Aorta (tissue), 5 donors: ENCODE data around the gene ERG28. TPM values are rescaled to one million over a fixed set of nuclear protein-coding genes. Genes with fewer than 3 reads are reported as not detected.

Experiments used
- ATAC-seq: fragments of 200-7000 bp; cut with Tn5 transposase; one replicate; pipeline ENCODE4 v1.9.1; 2022; ENCODE audit warnings: moderate library complexity; ENCODE audit not compliant: low FRiP score
- DNase-seq, 2 donors: peaks; one replicate each; pipeline ENCODE4 v3.0.0-alpha.2; 2020
- H3K27ac ChIP-seq, 2 donors: one replicate each; pipeline ENCODE4 v1.5.1; 2013; ENCODE audit warnings: low read length in 2 of 2, mild to moderate bottlenecking in 2 of 2, moderate library complexity in 2 of 2, control low read depth in 1 of 2, inconsistent platforms in 1 of 2, low read depth in 1 of 2
- H3K27me3 ChIP-seq, 2 donors: one replicate each; pipeline ENCODE4 v1.6.1; 2013; ENCODE audit warnings: control low read depth in 1 of 2, low read length in 1 of 2, mild to moderate bottlenecking in 1 of 2, moderate library complexity in 1 of 2; ENCODE audit not compliant: insufficient read depth in 2 of 2, control insufficient read depth in 1 of 2
- H3K36me3 ChIP-seq, 2 donors: one replicate each; pipeline ENCODE4 v1.6.1; 2013; ENCODE audit warnings: control low read depth in 1 of 2, low read length in 1 of 2, mild to moderate bottlenecking in 1 of 2; ENCODE audit not compliant: insufficient read depth in 2 of 2, control insufficient read depth in 1 of 2
- H3K4me1 ChIP-seq, 2 donors: one replicate each; pipeline ENCODE4 v1.6.1; 2013; ENCODE audit warnings: low read length in 2 of 2, control low read depth in 1 of 2, mild to moderate bottlenecking in 1 of 2, moderate library complexity in 1 of 2; ENCODE audit not compliant: insufficient read depth in 2 of 2, control insufficient read depth in 1 of 2
- H3K4me3 ChIP-seq, 2 donors: one replicate each; pipeline ENCODE4 v1.5.1; 2013; ENCODE audit warnings: low read length in 2 of 2, control low read depth in 1 of 2, mild to moderate bottlenecking in 1 of 2
- H3K9me3 ChIP-seq: one replicate; pipeline ENCODE4 v1.6.1; 2013; ENCODE audit warnings: mild to moderate bottlenecking, low read length; ENCODE audit not compliant: control insufficient read depth
- WGBS, 2 donors: extraction: QIAGEN DNeasy Blood & Tissue Kit; methylation state at CpG; one replicate each; pipeline ENCODE4 v1.1.7; 2013; 5-methylcytosine and 5-hydroxymethylcytosine counted together
- intact Hi-C, 2 donors: fragments of 100-400 bp; cut with DNase I; formaldehyde crosslinking; loops; one replicate each; pipeline versions ENCODE4 v1.14.2 to v1.15.0; 2022
- polyA plus RNA-seq, 2 donors: library from polyadenylated mRNA; stranded (reverse); fragments of 200-250 nt; gene quantifications; one replicate each; pipeline ENCODE4 v1.2.3, GENCODE V29; 2013
- total RNA-seq, 2 donors: library from RNA; stranded (reverse); fragmentation: NEBNext Ultra II Directional; extraction: Animal tissue kit (Norgen Biotek cat#: 25700); gene quantifications; one replicate each; pipeline ENCODE4 v1.2.1, GENCODE V29; 2021
- donor health status: healthy with polysubstance abuse.
- donor health status: Bipolar disorder and iron deficiency.
- donor health status: DM: no; HTN: no; CAD: no.
- donor health status: DM: no; HTN: no; CAD: no.
- donor health status: DM: yes; HTN: yes; CAD: no.

Gene ERG28
- total and polyA plus RNA-seq, 4 donors: 10.4 to 11.9 (median 11.2) TPM

DNA sequence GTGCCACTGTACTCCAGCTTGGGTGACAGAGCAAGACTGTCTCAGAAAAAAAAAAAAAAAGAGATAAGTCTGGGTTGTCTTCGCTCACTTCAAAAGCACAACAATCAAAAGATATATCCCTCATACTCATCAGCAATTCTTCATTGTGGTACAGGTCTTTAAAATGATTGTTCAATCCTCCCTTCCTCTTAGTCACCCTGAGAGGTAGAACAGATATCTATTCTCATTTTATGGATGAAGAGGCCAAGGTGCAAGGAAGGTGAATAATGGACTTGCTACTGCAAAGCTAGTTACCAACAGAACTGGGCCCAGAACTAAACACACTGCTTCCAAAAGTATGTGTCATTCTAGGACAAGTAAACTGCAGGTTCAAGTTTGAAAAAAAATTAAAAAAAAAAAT is 7.1 kb downstream of the ERG28 start:
- no peaks in the 10 kb centered on the region for H3K4me1 ChIP-seq
- peaks cover 9 to 11% of the 10 kb centered on the region in 2 donors for H3K36me3 ChIP-seq
- H3K27me3 ChIP-seq: no peaks in the 10 kb centered on the region
- no peak overlapping the region for H3K27ac ChIP-seq
- ATAC-seq (no peak), DNase-seq (no peak)
- WGBS, 2 donors: 98 to 100% methylated on average over 1 of the region's 1 CpG
- intact Hi-C loops: loop anchor here in 1 of 2 donors (2.0 kb wide), 1 partner anchor 75 kb away; the partner anchor contains the start of gene FLVCR2
- no peaks in the 10 kb centered on the region for H3K9me3 ChIP-seq
- no peak overlapping the region for H3K4me3 ChIP-seq

GRCh38 chr14:75650253-75651058 is 10.2 kb downstream of the ERG28 start:
- H3K27ac ChIP-seq: no peak overlapping the region
- WGBS, 2 donors: 87 to 92% methylated on average over 5 of the region's 5 CpGs
- no peak overlapping the region for H3K4me3 ChIP-seq
- intact Hi-C loops: no loop called here
- DNase-seq (no peak), ATAC-seq (no peak)
- no peaks in the 10 kb centered on the region for H3K9me3 ChIP-seq
- no peaks in the 10 kb centered on the region for H3K4me1 ChIP-seq
- no peaks in the 10 kb centered on the region for H3K27me3 ChIP-seq
- peaks cover 4 to 8% of the 10 kb centered on the region in 2 donors for H3K36me3 ChIP-seq

DNA sequence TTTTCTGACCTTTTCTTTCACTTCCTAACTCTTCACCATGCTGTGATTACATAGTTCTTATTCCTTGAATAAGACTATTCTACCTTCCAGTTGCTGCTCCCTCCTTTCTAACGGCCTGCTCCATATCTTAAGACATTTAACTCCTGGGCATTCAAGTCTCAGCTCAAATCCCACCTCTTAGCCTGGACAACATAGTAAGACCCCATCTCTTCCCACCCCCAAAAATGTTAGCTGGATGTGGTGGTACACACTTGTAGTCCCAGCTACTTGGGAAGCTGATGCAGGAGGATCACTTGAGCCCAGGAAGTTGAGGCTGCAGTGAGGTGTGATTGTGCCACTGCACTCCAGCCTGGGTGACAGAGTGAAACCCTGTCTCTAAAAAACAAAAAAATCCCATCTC is 10.9 kb downstream of the ERG28 start:
- DNase-seq (no peak), ATAC-seq (no peak)
- Histone ChIP-seq H3K4me1 (no peaks in the 10 kb centered on the region), H3K27ac (no peak overlapping the region), H3K4me3 (no peak overlapping the region), H3K27me3 (no peaks in the 10 kb centered on the region), H3K36me3 (peaks cover 4 to 8% of the 10 kb centered on the region in 2 donors), H3K9me3 (no peaks in the 10 kb centered on the region)
- 93 to 97% methylated on average over 1 of the region's 1 CpG for WGBS, 2 donors
- intact Hi-C loops: no loop called here

- DNase-seq (no peak), ATAC-seq (no peak)
- Histone ChIP-seq H3K36me3 (peaks cover 4 to 8% of the 10 kb centered on the region in 2 donors), H3K4me1 (no peaks in the 10 kb centered on the region), H3K4me3 (no peak overlapping the region), H3K9me3 (no peaks in the 10 kb centered on the region), H3K27ac (no peak overlapping the region), H3K27me3 (no peaks in the 10 kb centered on the region)
- WGBS, 2 donors: 96 to 100% methylated on average over 1 of the region's 1 CpG
- intact Hi-C loops: no loop called here
Measured at GRCh38 chr14:75649337-75649736, 11.3 kb downstream of the ERG28 start.

GRCh38 chr14:75648066-75648838 is 12.4 kb downstream of the ERG28 start:
- peaks cover 4 to 8% of the 10 kb centered on the region in 2 donors for H3K36me3 ChIP-seq
- H3K27me3 ChIP-seq: no peaks in the 10 kb centered on the region
- DNase-seq (no peak), ATAC-seq (peak; percentile 40)
- no peaks in the 10 kb centered on the region for H3K9me3 ChIP-seq
- H3K4me1 ChIP-seq: no peaks in the 10 kb centered on the region
- WGBS, 2 donors: 26 to 33% methylated on average over 9 of the region's 9 CpGs
- intact Hi-C loops: no loop called here
- no peak overlapping the region for H3K27ac ChIP-seq
- no peak overlapping the region for H3K4me3 ChIP-seq

GRCh38 chr14:75647640-75648039 is 13.0 kb downstream of the ERG28 start:
- Histone ChIP-seq H3K4me3 (no peak overlapping the region), H3K4me1 (no peaks in the 10 kb centered on the region), H3K27ac (no peak overlapping the region), H3K36me3 (peaks cover 4 to 8% of the 10 kb centered on the region in 2 donors), H3K27me3 (no peaks in the 10 kb centered on the region), H3K9me3 (no peaks in the 10 kb centered on the region)
- DNase-seq: no peak
- intact Hi-C loops: no loop called here
- no peak for ATAC-seq
- 68 to 74% methylated on average over 3 of the region's 3 CpGs for WGBS, 2 donors

GRCh38 chr14:75646762-75647161 is 13.9 kb downstream of the ERG28 start:
- Histone ChIP-seq H3K27me3 (no peaks in the 10 kb centered on the region), H3K36me3 (peaks cover 4 to 8% of the 10 kb centered on the region in 2 donors), H3K9me3 (no peaks in the 10 kb centered on the region), H3K4me3 (no peak overlapping the region), H3K27ac (no peak overlapping the region), H3K4me1 (no peaks in the 10 kb centered on the region)
- 88 to 93% methylated on average over 6 of the region's 6 CpGs for WGBS, 2 donors
- DNase-seq: no peak
- peak; percentile 46 for ATAC-seq
- intact Hi-C loops: no loop called here

GRCh38 chr14:75645056-75645455 is 15.6 kb downstream of the ERG28 start:
- H3K9me3 ChIP-seq: no peaks in the 10 kb centered on the region
- no peaks in the 10 kb centered on the region for H3K4me1 ChIP-seq
- no peak for ATAC-seq
- intact Hi-C loops: no loop called here
- DNase-seq: no peak
- H3K4me3 ChIP-seq: no peak overlapping the region
- H3K27ac ChIP-seq: no peak overlapping the region
- H3K36me3 ChIP-seq: no peaks in the 10 kb centered on the region
- no peaks in the 10 kb centered on the region for H3K27me3 ChIP-seq

- ATAC-seq: no peak
- Histone ChIP-seq H3K9me3 (no peaks in the 10 kb centered on the region), H3K27ac (no peak overlapping the region), H3K4me1 (no peaks in the 10 kb centered on the region), H3K36me3 (no peaks in the 10 kb centered on the region), H3K27me3 (no peaks in the 10 kb centered on the region), H3K4me3 (no peak overlapping the region)
- no peak for DNase-seq
- intact Hi-C loops: no loop called here
- WGBS, 2 donors: 48 to 49% methylated on average over 4 of the region's 4 CpGs
Measured at GRCh38 chr14:75643985-75644384, 16.7 kb downstream of the ERG28 start.
